GM21576 (cell line): ENCODE results near the gene UGT1A10.
"Not testable (repeated sequence)": the region's sequence is repeated elsewhere in the genome, so short reads cannot be mapped to it uniquely, and the experiment has no call there.

ENCODE experiments used
- ATAC-seq: cut with Tn5 transposase; IDR thresholded peaks from one replicate; pipeline ENCODE4 v1.9.1; 2021; ENCODE audit warnings: mild to moderate bottlenecking, moderate library complexity; ENCODE audit not compliant: unreplicated experiment

UGT1A10 gene

DNA sequence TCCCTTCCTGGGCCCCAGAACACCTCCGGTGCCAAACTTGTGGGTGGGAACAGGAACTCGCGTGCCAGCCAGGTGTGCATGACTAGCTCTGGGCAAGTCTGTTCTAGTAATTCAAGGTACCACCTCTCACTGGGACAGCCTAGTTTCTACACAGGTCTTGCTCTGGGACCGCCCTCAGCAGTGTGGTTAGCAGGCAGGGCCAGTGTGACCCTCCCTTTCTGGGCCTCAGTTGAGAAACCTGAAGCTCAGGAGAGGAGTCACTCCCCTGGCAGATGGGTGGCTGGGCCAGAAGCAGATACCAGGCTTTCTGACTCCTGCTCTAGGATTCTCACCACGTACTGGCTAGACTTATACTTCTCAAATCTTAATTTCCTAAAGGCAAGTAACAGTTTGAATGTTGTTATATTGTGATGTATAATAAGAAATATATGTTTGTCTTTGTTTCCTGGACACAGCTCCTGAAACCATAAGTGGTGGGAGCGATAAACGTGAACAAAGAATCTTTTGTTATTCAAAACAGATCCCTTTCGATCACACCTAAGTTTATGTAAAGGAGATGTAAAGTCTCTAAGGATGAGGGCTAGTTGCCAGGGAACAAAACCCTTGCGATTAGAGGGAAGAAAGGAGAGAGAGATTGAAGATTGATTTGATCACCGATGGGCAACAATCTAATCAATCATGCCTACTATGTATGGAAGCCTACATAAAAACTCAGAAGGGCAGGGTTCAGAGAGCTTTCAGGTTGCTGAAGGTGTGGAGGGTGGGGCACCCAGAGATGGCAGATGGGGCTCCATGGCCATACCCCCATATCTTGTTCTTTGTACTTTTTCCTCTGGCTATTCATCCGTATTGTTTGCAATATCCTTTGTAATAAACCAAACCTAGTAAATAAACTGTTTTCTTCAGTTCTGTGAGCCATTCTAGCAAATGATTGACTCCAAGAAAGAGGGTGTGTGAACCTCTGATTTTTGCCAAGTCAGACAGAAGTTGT lies 55.5 kb downstream of the UGT1A10 start:
- ATAC-seq, result no peak

DNA sequence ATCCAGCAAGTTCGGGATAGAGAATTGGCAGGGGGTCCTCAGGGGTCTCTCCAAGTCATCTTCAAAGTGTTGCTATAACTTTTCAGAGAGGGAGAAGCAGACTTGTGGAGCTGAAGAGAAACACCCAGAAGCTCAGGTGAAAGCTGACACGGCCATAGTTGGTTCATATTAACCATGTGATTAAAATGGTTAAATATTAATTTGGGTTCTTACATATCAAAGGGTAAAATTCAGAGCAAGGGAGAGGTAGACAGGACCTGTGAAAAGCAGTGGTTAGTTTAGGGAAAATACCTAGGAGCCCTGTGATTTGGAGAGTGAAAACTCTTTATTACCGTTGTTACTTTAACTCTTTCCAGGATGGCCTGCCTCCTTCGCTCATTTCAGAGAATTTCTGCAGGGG lies 56.4 kb downstream of the UGT1A10 start, which contains the start of gene UGT1A6:
UGT1A6 (plus strand) TSS at position 243 of the 400 bp plus-strand sequence; CDS start at position 358, 115 bp downstream.
- no peak for ATAC-seq

DNA sequence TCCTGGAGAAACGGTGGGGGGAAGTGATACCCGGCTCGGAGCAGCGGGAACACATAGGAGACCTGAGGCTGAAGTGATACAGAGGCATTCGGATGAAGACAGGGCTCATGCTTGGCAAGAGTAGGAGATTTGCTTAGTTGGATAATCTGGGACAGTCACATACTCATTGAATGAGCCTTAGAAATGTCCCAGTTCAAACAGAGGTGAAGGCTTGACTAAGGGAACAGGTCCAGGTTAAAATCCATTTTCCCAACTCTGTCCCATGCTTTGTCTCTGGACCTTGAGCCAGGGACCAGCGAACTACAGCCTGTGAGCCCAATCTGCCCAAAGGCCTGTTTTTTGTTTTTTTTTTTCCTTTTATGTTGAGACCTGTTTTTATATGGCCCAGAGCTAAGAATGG lies 57.7 kb downstream of the UGT1A10 start:
- no peak for ATAC-seq

DNA sequence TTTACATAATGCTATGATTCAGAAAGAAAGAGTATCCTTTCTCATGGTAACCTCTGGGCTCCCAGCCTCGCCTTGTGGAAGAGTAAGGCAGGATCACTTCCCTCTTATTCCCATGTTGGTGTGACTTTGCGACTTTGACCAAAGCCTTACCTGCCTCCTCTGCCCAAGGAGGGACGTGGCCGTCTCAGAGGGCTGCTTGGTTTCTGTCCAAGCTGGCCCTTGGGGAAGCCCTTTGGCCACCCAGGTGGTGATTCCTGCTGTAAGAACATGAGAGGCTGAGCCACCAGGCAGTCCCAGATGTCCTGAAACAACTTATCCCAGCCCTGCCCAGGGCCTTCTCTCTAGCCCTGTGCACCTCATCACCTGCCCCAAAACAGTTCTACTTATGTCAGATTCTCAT lies 62.5 kb downstream of the UGT1A10 start:
- ATAC-seq, result no peak

DNA sequence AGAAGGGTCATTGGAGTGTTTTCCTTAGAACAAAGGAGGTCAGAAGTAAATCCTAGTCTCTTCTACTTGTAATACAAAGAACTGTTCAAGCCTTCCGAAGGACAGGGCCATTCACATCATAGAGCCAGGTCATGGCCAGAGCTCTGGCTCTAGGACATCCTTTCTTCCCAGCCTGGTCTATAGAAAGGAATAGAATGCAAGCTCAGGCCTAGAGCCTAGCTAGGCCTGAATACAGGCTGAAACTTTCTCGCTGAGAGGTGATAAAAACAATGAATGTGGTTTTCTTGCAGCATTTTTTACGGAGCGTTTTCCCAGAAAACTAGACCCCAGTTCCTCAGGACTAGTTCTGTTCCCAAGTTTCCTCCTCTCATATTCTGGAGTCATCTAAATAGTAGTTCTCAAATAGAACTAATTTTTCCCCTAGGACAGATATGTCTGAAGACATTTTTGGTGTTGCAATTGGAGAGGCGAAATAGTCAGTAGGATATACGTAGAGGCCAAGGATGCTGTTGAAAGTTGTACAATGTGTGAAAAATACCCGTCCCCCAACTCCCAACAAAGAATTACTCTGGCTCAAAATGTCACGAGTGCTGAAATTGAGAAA lies 63.3 kb downstream of the UGT1A10 start:
- no peak for ATAC-seq

DNA sequence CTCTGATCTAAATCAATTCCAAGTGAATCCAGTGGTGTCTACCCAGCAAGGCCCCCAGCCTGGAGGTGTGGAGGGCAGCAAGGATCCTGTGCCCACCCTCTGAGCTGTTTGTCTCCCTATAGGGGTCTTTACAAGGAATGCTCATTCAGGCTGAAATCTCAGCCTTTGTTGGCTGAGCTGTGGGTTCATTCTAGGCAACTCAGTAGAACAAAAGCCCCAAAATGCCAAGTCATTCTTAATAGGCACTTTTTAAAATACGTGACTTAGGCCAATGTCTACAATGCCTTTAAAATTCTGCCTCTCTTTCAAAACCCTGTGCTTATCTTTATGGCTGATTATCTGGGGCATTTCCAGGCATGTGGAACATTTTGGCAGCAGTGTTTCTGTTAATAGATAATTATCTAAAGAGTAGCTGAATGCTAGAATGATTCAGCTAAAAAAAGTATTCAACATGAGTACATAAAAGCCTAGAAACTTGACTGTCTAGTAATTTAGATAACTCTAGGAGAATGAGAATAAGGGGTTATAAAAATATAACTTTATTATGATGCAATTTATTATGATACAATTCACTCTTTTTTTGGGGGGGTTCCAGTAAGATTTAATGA lies 63.9 kb downstream of the UGT1A10 start:
- ATAC-seq, result no peak

DNA sequence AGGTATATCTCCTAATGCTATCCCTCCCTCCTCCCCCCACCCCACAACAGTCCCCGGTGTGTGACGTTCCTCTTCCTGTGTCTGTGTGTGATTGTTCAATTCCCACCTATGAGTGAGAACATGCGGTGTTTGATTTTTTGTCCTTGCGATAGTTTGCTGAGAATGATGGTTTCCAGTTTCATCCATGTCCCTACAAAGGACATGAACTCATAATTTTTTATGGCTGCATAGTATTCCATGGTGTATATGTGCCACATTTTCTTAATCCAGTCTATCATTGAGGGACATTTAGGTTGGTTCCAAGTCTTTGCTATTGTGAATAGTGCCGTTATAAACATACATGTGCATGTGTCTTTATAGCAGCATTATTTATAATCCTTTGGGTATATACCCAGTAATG lies 64.6 kb downstream of the UGT1A10 start:
- ATAC-seq, result not testable (repeated sequence)

DNA sequence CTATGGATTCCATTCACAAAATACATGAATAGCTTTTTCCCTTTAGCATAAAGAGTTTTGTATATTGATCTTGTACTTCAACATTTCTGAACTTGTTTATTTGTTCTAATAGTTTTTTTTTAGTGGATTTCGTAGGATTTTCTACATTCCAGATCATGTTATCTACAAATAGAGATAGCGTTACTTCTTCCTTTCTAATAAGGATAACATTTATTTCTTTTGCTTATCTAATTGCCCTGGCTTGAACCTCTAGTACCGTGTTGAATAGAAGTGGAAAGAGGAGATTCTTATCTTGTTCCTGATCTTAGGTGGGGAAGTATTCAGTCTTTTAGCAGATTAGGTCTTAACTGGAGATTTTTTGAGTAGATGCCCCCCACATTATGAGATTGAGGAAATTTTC lies 66.0 kb downstream of the UGT1A10 start:
- ATAC-seq, result no peak

DNA sequence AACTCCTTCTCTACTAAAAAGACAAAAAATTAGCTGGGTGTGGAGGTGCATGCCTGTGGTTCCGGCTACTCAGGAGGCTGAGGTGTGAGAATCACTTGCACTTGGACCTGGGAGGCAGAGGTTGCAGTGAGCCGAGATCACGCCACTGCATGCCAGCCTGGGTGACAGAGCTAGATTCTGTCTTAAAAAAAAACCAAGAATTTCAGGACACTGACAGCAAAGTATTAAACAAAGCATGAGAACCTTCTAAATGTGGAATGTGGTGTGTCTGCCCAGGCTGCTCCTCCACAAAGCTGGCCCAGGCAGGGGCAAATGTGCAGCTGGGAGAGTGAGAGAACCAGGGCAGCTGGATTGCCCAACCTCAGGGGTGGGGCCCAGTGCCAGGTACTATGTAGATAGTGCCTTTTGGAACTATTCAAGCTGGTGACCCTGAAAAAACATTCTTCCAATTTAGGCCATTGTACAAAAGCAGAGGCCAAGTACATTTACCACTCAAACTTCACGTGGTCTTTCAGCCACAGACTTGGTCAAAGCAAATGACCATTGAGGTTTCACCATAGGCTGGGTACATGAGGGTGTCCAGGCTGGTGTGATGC lies 69.8 kb downstream of the UGT1A10 start:
- ATAC-seq, result no peak

DNA sequence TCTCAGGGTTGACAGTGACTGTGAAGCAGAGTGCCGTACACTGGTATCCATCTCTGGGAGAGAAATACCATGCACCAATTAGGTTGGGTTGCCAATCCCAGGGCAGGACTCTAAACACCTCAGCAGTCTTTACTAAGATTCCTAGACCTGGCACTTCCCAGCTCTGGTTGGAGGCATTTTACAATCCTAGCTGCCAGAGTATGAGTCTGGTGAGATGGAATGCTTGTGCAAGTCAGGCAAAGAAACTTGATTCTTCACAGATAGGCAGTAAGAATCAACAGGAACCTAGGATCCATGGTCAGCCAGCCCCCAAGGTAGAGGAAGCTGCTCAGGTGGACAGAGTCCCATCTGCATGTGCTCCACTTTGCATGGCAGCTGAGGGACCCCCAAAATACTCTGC lies 70.5 kb downstream of the UGT1A10 start:
- ATAC-seq, result no peak

DNA sequence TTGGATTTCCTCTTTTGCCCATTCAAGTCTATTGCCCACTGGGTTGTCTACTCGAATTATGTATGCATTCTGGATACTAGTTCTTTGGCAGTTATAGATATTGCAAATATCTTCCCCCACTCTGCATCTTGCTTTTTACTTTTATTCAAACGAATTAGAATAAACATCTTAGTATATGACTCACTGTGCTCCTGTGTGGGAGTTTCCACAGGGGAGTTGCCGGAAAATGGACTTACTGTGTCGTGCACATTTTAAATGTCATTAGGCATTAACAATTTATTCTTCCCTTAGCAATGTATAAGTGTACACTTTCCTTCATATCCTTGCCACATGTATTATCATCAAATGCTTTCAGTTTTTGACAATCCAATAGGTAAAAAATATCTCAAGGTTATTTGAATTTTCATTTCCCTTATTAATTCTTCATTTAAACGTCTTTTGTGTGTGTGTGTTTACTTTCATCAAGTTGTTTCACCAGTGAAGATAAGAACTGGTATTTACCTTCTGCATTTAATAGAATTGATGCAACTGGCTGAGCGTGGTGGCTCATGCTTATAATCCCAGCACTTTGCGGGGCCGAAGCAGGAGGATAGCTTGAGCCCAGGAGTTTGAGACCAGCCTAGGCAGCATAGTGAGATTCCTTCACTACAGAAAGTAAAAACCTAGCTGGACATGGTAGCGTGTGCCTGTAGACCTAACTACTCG lies 71.8 kb downstream of the UGT1A10 start:
- no peak for ATAC-seq

DNA sequence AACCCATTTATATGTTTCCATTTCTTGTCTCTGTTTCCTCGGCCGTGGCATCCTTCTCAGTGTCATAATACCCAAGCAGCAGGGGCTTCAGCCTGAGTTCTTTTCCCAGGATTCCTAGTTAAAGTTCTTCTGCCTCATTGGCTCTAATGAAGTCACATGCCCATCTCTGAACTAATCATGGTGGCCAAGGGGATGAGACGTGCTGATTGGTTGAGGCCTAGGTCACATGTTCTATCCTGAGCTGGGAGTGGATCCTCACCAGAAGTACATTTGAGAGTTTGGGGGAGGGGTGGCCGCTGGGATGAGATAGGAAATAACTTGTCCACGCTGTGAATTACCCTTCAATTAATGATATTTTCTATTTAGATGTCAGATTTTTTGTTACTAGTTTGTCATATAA lies 72.7 kb downstream of the UGT1A10 start:
- no peak for ATAC-seq

DNA sequence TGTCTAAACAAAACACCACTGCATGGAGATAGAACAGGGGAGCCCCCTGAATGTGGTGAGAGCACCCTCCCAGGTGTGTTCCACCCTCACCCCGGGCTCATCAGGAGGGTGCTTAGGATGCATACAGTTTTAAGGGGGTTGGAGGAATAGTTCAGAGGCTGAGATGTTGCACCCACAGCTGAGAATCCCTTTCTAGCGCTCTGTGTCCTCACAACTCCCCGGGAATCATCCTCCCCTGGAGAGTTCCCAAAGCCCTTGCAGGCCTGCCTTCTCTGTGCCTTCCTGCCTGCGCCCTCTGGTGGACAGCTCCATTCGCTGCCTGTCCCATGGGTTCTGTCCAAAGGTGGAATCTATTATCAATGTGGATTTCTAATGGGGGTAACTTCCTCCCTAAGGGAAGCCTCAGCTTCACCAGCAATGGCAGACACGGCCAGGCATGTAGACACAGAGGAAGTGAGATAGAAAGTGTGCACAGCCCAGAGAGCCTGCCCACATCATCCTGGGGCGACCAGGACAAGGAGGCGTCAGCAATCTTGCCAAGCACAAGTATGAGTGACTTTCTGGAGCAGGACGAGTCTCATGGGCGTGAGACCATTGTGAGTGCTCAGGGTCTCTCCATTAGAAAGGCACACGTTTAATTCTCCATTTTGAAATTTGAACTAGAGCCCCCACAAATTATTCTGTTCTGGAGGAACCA lies 75.2 kb downstream of the UGT1A10 start:
- no peak for ATAC-seq

DNA sequence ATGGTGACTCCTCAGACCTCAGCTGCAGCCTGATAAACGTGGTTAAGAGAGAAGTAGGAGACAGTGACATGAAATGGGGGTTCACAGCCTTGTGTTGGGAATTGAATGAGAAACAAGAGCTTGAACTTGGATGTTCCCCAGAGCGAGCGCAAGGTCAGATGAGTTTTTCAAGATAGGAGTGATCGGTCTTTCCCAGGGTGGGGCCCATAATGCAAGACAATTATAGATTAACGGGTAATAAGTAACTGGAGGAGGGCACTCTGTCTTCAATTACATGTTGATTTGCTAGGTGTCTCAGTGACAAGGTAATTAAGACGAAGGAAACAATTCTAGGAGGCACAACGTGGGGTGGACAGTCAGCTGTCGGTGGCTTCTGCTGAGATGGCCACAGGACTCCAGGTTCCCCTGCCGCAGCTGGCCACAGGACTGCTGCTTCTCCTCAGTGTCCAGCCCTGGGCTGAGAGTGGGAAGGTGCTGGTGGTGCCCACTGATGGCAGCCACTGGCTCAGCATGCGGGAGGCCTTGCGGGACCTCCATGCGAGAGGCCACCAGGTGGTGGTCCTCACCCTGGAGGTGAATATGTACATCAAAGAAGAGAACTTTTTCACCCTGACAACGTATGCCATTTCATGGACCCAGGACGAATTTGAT lies 76.5 kb downstream of the UGT1A10 start, which contains the start of gene UGT1A5:
UGT1A5 (plus strand) TSS at position 297 of the 651 bp plus-strand sequence; CDS start at position 382, 85 bp downstream.
- ATAC-seq, result no peak

DNA sequence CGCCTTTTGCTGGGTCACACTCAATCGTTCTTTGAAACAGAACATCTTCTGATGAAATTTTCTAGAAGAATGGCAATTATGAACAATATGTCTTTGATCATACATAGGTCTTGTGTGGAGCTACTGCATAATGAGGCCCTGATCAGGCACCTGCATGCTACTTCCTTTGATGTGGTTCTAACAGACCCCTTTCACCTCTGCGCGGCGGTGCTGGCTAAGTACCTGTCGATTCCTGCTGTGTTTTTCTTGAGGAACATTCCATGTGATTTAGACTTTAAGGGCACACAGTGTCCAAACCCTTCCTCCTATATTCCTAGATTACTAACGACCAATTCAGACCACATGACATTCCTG lies 77.0 kb downstream of the UGT1A10 start:
- ATAC-seq, result no peak

DNA sequence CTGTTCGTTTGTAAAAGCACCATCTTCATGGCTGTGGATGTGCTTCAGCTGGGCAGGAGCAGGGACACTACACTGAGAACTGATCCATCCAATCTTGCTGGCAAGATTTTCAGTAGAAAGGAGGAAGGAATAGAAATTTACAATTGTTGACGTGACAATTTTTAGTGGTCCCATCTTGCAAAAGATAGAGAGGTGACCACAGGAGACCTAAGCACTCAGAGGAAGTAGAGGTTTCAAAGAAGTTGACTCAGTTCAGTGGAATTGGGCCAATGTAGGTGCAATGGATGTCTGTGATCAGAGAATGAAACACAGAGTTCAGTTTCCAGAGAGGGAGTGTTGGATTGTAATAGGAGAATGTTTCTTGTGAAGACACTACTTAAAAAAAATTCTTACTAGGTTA lies 77.9 kb downstream of the UGT1A10 start:
- ATAC-seq, result no peak

DNA sequence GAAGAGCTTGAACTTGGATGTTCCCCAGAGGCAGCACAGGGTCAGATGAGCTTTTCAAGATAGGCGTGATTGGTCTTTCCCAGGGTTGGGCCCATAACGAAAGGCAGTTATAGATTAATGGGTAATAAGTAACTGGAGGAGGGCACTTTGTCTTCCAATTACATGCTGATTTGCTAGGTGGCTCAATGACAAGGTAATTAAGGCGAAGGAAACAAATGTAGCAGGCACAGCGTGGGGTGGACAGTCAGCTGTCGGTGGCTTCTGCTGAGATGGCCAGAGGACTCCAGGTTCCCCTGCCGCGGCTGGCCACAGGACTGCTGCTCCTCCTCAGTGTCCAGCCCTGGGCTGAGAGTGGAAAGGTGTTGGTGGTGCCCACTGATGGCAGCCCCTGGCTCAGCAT lies 82.3 kb downstream of the UGT1A10 start, which contains the start of gene UGT1A4:
UGT1A4 (plus strand) TSS at position 185 of the 400 bp plus-strand sequence; CDS start at position 270, 85 bp downstream.
- no peak for ATAC-seq

DNA sequence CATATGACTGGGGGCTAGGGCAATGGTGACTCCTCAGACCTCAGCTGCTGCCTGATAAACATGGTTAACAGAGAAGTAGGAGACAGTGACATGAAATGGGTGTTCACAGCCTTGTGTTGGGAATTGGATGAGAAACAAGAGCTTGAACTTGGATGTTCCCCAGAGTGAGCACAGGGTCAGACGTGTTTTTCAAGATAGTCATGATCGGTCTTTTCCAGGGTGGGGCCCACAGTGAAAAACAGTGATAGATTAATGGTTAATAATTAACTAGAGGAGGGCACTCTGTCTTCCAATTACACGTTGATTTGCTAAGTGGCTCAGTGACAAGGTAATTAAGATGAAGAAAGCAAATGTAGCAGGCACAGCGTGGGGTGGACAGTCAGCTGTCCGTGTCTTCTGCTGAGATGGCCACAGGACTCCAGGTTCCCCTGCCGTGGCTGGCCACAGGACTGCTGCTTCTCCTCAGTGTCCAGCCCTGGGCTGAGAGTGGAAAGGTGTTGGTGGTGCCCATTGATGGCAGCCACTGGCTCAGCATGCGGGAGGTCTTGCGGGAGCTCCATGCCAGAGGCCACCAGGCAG lies 92.6 kb downstream of the UGT1A10 start, which contains the start of gene UGT1A3:
UGT1A3 (plus strand) TSS at position 320 of the 579 bp plus-strand sequence; CDS start at position 405, 85 bp downstream.
- no peak for ATAC-seq
